NCI-H2196 treated with DMSO at 0.1 percent for 48 hours (cell line): Measurements from ENCODE around the gene MYMX.
"Not testable (repeated sequence)": the region's sequence is repeated elsewhere in the genome, so short reads cannot be mapped to it uniquely, and the experiment has no call there.

Experiments used
- DNase-seq: peaks from one replicate; lab custom pipeline; 2025; ENCODE audit not compliant: unreplicated experiment; lab: John Stamatoyannopoulos, UW

MYMX gene

DNA sequence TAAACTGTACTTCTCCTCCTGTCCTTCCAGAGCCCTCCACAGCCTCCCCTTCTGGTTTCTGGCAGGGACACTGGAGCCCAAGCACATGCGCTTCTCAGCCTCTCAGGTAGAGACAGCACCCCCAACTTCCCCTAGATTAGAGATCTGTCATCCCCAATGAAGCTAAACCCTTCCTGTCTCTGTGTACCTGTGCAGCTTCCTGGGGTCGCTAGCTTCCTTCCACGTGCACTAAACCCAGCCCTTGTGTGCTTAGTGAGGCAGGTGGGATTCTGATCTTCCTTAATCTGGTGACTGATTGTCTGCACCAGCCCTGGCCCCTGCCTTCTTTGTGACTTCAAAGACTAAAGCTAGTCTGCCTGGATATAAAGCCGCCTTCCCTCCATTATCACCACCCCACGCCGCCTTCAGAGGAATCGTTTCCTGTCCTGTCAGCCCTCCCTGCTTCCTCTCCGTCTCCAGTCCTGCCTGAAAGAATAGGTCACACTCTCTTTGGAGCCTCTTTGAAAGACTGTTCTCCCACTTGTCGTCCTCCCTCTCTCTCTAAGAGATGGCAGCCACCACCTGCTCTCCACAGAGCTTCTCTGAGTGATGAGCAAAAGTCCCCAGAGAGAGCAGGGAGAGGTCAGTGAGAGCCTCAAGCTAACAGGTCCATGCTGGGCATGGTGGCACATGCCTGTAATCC, 30.6 kb upstream of the MYMX start:
- no peak for DNase-seq

DNA sequence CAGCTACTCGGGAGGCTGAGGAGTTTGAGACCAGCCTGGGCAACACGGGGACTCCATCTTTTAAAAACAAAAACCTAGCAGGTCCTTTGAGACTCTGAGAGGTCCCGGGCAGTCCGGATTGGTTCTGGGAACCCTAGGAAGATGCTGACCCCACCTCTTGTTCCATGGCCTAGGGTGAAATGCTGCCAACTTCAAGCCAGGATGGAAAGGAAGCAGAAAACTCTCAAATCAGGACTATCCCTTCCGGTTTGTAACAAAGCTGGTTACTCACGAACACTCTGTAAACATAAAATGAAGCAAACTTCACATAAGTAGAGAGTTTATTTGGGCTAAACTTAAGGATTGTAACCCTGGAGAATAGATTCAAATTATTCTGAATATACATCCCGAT, 30.1 kb upstream of the MYMX start:
- no peak for DNase-seq

DNA sequence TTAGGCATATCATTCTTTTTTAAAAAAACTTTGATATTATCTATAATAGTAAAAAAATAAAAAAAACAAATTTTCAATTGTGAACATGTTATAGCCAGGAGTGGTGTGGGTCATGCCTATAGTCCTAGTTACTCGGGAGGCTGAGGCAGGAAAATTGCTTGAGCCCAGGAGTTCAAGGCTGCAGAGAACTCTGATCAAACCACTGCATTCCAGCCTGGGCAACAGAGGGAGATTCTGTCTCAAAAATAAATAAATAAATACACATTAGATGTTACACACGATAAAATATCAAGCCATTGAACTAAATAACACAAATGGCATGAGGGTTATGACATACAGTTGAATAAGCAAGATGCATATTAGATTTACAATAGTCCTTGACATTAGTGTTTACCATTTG, 27.9 kb upstream of the MYMX start:
- DNase-seq: no peak

DNA sequence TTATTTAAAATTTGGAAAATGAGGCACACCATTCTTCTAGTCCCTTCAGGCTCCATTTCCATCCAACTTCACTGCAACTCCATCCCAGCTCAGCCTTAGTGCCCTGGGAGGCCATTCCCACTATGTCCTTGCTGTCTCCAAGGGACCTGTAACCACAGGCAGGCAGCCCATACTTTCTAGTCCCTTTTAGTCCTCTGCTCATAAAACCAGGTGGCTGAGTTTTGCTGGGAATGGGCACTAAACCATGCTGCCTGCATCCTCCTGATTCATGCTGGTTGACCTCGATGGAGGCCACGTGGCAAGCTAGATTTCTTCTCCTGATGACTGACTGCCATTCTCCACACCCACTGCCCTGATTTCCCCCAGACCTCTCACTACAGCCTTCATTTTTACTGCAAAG, 27.5 kb upstream of the MYMX start:
- no peak for DNase-seq

DNA sequence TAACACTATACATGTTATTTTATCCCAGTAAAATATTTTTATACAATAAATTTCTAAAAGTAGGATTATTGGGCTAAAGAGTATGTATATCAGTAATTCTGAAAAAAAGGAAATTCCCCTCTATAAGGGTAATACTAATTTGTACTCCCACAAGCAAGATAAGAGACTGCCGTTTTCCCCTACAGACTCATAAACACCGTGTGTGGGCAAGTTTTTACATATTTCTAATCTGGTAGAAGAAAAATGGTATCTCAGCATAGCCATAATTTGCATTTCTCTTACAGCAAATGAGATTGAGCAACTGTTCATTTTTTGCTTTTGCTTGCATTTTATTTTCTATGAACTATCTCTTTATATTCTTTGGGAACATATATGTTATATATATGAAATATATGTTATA, 26.0 kb upstream of the MYMX start:
- no peak for DNase-seq

DNA sequence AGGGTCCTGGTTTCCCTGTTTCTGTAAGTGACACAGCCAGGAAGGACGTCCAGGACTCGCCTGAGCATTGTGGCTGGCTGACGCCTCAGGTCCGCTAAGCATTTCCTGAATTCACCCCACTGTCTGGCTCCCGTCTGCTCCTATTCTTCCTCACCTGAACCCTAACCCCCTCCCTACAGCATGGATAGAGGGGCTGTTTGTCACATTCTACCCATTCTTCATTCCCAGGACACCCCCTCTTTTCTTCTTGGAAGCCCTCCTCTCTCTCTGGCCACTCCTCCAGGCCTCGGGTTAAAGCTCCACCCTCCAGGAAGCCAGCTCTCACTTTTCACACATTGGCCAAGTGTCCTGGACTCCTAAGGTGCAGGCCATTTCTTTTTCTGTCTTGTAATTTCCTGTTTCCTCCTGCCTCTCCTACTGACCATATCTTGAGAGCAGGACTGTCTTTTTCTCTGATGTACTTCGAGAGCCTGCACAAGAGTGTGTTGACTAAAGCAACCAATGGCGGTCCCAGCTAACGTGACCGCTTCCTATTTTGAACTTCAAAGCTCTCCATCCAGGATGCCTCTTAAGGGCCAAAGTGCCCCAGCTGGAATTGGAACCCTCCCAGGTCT, 24.2 kb upstream of the MYMX start:
- no peak for DNase-seq

DNA sequence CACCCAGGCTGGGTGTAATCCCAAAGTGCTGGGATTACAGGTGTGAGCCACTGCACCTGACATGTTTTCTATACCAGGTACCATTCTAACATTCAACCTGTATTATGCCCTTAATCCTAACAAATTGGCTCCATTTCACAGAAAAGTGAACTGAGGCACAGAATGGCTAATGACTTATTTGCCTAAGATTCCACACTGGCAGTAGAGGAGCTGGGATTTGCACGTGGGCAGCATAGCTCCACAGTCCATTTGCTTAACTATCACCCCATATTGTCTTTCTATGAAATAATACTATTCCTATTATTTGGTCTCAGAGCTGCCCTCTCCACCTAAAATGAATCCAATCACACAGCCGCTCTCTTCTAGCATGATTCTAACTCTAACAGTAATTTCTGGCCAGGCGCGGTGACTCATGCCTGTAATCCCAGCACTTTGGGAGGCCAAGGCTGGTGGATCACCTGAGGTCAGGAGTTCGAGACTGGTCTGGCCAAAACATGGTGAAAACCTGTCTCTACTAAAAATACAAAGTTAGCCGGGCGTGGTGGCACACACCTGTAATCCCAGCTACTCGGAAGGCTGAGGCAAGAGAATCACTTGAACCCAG, 23.3 kb upstream of the MYMX start:
- DNase-seq: no peak

DNA sequence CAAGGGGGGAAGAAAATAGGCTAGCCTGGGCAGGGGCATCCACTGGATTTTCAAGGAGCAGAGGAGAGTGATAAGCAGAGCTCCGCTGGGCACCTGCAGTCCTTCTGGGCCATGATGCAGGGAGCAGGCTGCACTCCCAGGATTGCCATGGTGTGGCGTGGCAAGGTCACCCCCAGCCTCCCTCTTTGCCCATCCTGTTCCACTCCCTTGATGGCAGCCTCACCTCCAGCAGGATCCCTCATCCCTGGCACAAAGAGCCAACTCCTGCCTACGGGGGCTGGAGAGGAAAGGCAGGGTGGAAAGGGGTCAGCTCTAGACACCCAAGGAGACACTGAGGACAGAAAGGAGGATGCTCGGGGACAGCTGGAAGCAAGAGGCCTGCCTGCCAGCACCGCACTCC, 22.4 kb upstream of the MYMX start:
- no peak for DNase-seq

DNA sequence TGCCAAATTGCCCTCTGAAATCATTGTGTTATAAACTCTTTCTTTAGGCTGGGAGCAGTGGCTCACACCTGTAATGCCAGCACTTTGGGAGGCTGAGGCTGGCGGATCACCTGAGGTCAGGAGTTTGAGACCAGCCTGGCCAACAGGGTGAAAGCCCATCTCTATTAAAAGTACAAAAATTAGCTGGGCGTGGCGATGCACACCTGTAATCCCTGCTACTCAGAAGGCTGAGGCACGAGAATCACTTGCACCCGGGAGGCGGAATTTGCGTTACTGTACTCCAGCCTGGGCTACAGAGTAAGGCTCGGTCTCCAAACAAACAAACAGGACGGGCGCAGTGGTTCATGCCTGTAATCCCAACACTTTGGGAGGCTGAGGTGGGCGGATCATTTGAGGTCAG, 20.4 kb upstream of the MYMX start:
- not testable (repeated sequence) for DNase-seq

DNA sequence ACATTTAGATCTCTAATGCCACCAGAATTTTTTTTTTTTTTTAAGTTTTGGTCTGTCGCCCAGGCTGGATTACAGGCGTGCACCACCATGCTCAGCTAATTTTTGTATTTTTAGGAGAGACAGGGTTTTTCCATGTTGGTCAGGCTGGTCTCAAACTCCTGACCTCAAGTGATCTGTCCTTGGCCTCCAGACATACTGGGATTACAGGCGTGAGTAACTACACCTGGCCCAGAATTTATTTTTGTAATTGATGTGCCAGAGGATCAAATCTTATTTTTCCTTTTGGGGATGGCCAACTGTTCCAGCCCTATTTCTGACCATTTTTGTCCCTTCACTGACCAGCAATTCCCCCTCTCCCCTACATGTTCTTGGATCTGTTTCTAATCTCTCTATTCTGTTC, 18.0 kb upstream of the MYMX start:
- no peak for DNase-seq

DNA sequence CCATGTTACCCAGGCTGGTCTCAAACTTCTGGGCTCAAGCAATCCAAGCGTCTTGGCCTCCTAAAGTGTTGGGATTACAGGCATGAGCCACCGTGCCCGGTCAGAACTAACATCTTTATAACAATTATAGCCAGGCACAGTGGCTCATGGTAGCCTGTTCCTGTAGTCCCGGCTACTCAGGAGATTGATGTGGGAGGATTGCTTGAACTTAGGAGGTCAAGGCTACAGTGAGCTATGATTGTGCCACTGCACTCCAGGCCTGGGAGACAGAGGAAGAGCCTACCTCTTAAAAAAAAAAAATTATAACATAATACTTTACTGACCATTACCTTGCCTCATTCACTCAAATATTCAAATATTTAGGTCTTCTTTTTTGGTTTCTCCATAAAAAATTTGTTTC, 16.8 kb upstream of the MYMX start:
- no peak for DNase-seq

DNA sequence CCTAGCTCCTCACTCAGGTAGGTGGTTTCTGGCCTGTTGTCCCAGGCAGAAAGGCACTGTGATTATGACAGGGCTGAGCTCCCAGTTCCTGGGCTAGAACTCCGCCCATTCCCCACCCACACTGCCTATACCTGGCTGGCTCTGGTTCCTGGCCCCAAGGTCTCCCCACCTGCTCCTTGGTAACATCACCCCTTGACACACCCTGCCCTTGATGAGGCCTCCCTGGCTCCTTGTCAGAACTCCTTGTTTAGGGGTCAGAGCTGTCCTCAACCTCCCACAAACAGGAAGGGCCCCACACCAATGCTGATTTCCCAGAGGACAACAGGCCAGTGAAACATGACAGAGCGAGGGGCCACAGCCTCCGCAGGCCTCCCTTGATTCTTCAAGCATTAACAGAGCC, 15.5 kb upstream of the MYMX start:
- DNase-seq: no peak

DNA sequence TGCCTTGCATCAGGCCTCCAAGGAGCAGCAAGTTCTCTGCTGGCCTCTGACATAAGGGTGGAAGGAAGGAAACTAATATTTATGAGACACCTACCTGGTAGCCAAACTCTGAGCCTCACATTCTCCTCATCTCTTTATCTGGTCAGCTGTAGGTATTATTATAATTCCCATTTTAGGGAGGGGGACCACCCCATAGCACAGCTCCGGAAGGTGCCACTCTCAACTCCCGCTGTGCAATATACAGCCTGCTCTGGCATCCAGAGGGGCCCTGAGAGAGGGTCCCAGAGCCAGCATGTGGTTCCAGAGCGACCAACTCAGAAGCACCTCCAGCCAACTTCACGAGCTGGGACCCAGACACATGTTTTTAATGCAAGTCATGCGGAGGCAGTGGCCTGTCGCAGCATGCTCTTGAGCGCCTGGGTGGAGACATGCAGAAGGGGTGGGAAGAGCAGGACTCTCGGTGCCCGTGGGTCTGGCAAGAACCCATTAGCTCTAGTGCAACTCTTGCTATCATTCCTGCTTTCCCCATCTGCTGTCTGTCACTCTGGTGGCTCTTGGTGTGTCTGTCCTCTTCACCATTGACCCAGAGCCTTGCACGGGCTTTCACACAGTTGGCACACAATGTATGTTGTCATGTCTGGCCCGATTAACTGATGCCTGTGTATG, 15.0 kb upstream of the MYMX start:
- DNase-seq: no peak

DNA sequence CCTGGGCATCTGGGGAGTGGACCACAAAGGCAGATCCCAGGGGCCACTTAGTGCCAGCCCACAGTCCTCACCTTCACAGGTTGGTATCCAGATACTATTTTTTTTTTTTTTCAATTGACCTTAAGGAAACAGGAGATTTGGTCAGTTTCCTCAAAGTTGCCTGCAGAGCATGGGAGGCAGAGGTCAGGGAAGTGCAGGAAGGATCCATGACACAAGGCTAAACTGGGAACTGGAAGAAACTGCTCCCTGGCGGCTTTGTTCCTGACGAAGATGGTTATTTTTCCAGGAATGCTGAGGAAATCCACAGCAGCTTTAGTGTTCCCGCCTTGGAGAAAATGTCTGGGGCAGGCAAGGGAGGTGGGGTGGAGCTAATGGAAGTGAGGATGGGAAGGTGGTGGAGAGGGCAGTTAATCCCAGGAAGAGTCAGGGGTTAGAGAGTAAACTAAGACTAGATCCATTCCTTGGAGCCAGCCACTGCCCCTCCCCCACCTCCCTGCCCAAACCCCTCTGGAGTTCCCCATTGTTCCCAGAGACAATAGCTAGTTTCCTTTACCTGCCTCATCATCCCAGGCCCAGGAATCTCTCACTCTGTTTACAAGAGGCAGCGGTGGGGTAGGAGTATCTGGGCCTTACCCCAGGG, 14.3 kb upstream of the MYMX start:
- no peak for DNase-seq

DNA sequence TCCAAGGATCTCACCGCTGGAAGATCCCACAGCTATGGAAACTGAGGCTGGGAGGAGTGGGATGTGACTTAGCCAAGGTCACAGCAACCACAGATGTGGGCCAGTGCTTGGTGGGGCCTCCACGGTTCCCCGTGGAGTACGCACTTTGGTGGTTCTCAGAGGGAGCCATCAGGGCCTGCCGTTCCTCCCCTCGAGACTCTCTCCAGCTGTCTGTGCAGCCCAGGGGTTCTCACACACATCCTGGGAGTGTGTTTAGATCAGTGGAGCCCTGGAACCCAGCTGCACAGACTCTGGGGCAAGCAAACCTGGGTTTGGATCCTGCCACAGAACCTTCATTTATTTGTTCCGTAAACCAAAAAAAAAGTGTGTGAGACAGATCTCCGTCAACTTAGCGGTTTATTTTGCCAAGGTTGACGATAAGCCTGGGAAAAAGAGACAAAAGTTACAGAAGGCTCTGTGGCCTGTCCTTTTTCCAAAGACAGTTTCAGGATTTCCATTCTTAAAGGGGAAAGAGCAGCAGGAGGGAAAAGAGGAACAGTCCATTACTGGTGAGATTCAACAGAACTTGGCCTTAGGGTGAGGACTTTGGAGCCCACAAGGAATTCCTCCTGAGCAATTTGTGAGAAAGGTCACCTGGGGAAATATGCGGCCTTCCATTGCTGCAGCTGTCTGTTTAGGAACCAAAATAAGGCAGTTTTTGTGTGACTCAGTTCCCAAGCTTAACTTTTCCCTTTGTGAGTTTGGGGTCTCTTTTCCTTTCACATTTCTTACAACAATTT, 13.6 kb upstream of the MYMX start:
- DNase-seq: no peak

DNA sequence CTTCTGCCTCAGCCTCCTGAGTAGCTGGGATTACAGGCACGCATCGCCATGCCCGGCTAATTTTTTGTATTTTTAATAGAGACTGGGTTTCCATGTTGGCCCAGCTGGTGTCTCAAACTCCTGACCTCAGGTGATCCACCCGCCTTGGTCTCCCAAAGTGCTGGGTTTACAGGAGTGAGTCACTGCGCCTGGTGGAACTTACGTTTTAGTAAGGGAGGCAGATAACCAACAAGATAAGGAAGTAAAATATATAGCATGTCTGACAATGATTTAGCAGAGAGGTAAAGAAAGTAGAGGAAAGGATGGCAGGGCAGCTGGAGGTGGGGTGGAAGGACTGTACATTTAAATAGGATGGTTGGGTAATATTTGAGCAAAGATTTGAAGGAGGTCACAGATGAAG, 12.8 kb upstream of the MYMX start:
- no peak for DNase-seq

DNA sequence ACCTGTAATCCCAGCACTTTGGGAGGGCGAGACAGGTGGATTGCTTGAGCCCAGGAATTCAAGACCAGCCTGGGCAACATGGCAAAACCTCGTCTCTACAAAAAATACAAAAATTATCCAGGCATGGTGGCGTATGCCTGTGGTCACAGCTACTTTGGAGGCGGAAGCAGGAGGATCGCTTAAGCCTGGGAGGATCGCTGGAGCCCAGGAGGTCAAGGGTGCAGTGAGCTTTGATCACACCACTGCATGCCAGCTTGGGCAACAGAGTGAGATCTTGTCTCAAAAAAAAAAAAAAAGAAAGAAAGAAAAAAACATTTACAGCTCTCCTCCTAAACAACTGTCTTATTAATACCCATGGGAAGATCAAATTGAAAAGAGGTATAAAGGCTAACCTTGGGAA, 8.8 kb upstream of the MYMX start:
- no peak for DNase-seq

DNA sequence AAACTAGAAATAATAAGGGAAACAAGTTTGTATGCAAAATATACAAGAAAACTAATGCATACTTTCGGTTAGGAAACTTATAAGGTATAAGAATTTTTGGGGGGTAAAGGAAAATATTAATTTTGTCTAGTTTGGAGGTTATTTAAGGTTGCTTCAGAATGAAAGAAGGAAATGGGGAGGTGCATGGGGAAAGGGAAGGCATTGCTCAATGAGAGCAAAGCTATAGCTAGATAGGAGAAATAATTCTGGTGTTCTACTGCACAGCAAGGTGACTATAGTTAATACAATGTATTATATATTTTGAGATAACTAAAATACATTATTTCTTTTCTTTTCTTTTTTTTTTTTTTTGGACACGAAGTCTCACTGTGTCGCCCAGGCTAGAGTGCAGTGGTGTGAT, 5.4 kb upstream of the MYMX start:
- DNase-seq: no peak

DNA sequence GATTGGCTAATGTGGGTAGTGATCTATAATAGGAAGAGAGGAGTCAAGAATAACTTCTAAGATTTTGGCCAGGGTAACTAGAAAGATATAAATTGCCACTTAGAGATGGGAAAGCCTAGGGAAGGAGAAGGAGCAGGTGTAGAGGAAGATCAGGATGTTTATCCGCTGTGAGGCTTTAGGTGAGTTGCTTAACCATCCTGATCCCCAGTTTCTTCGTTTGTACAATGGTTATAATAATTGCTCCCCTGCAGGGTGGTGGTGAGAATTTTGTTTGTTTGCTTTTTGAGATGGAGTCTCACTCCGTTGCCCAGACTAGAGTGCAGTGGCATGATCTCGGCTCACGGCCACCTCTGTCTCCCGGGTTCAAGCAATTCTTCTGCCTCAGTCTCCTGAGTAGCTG, 2.4 kb upstream of the MYMX start:
- DNase-seq: no peak

DNA sequence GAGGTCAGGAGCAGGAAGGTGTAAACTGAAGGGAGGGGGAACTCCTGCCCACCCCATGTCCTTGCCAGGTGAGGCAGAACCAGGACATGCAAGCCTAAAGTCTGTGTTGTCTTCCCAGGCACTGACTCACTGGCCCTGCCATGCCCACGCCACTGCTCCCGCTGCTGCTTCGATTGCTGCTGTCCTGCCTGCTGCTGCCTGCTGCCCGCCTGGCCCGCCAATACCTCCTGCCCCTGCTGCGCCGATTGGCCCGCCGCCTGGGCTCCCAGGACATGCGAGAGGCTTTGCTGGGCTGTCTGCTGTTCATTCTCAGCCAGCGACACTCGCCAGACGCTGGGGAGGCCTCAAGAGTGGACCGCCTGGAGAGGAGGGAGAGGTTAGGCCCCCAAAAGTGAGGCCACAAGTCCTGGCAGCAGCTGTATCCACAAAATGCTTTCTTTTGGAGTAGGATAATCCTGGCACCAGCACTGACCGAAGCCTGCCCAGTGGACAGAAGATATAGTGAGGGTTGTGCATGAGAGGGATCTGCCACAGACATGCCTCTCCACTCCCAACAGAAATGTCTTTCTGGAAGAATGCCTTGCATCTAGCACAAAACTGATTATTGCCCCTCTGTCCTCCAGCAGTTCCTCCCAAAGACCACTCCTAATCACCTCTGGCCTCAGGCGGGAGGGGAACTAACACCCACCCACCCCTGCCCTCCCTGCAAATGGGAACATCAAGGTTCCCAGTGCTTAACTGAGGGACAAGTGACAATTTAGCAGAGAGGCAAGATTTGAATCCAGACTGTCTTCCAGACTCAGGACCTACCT, 812 bp downstream of the MYMX start:
- no peak for DNase-seq
